ENCODE data around the gene CLIC4. TPM values are rescaled to one million over a fixed set of nuclear protein-coding genes. Genes with fewer than 3 reads are reported as not detected.

The CLIC4 gene
- total RNA-seq, 2 donors from 2014 or later: 58.1 to 78.8 TPM

DNA sequence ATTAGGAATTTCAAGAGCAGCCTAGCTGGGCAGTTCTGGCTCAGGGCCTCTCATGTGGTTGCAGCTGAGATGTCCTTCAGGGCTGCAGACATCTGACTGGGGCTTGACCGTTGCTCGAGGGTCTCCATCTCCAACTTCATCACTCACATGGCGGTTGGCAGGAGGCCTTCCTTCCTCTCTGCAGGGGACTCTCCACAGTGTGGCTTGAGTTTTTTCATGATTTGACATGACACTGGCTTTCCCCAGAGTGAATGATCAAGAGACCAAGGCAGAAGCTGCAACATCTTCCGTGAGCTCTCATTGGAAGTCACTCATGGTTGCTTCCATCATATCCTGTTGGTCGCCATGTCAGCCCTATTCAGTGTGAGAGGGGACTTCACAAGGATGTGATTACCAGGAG, 110.2 kb downstream of the CLIC4 start:
- Histone ChIP-seq H3K27me3 (no peaks in the 10 kb centered on the region), H3K36me3 (replicated peaks in 1 of 2; ENCODE audit: insufficient read depth in 1 of 2, low read depth in 2 of 2) (no peaks in the 10 kb centered on the region), H3K27ac (no peak overlapping the region), H3K9me3 (no peaks in the 10 kb centered on the region), H3K4me1 (no peaks in the 10 kb centered on the region), H3K4me3 (no peak overlapping the region)
- intact Hi-C loops (cut with DNase I): no loop called here
- 47 to 83% methylated on average over 5 of the region's 5 CpGs for WGBS, 2 donors
- TF ChIP-seq CTCF (IDR thresholded peaks at IDR 0.05) (no peak), POLR2A (IDR thresholded peaks at IDR 0.05) (no peak)
- no peak for ATAC-seq
- no peak for DNase-seq

DNA sequence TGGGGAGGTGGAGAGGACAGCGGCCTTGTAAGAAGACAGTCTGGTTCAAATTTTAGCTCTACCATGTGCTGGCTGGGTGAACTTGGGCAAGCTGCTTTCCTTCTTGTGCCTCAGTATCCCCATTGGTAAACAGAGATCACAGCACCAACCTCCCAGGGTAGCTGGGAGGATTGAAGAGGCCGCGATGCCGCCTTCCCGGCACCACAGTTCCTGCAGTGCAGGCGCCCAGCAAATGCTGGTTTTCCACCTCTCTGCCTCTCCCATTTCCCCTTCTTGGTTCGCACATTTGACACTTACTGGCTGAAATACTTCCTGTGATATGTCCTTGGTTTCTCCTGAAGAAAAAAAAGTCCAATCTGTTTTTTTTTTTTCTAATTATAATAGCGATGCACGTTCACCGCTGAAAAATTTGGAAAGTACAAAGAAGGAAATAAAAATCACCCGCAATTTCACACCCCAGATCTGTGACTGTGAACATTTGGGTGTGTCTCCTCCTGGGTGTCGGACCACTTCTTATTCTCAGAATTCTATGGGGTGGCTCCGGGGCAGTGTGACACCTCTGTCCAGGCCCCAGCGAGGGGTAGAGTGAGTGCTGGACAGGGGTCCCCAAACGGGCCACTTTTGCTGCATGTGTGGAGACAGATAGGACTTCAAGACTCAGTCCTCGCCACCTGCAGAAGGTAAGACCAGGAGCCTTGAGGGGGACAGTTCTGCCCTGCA, 111.7 kb downstream of the CLIC4 start:
- Histone ChIP-seq H3K4me1 (no peaks in the 10 kb centered on the region), H3K4me3 (no peak overlapping the region), H3K36me3 (replicated peaks in 1 of 2; ENCODE audit: insufficient read depth in 1 of 2, low read depth in 2 of 2) (no peaks in the 10 kb centered on the region), H3K27me3 (no peaks in the 10 kb centered on the region), H3K9me3 (no peaks in the 10 kb centered on the region), H3K27ac (no peak overlapping the region)
- TF ChIP-seq POLR2A (IDR thresholded peaks at IDR 0.05): no peak
- TF ChIP-seq CTCF (IDR thresholded peaks at IDR 0.05): no peak
- DNase-seq: no peak
- WGBS, 2 donors: 78 to 80% methylated on average over 15 to 16 of the region's 16 CpGs
- intact Hi-C loops (cut with DNase I): no loop called here
- ATAC-seq: no peak

- no peak for DNase-seq
- 66 to 76% methylated on average over 6 of the region's 6 CpGs for WGBS, 2 donors
- no peak for TF ChIP-seq CTCF (IDR thresholded peaks at IDR 0.05)
- TF ChIP-seq POLR2A (IDR thresholded peaks at IDR 0.05): no peak
- ATAC-seq: no peak
- H3K27me3 ChIP-seq: no peaks in the 10 kb centered on the region
- no peaks in the 10 kb centered on the region for H3K36me3 ChIP-seq (replicated peaks in 1 of 2; ENCODE audit: insufficient read depth in 1 of 2, low read depth in 2 of 2)
- no peaks in the 10 kb centered on the region for H3K4me1 ChIP-seq
- intact Hi-C loops (cut with DNase I): no loop called here
- H3K27ac ChIP-seq: no peak overlapping the region
- no peak overlapping the region for H3K4me3 ChIP-seq
- no peaks in the 10 kb centered on the region for H3K9me3 ChIP-seq
Observed at GRCh38 chr1:24857507-24858133, 112.4 kb downstream of the CLIC4 start.

GRCh38 chr1:24858277-24858676, 113.0 kb downstream of the CLIC4 start:
- Histone ChIP-seq H3K4me3 (no peak overlapping the region), H3K27ac (no peak overlapping the region), H3K27me3 (no peaks in the 10 kb centered on the region), H3K36me3 (replicated peaks in 1 of 2; ENCODE audit: insufficient read depth in 1 of 2, low read depth in 2 of 2) (no peaks in the 10 kb centered on the region), H3K9me3 (no peaks in the 10 kb centered on the region), H3K4me1 (no peaks in the 10 kb centered on the region)
- ATAC-seq: no peak
- TF ChIP-seq POLR2A (IDR thresholded peaks at IDR 0.05): no peak
- TF ChIP-seq CTCF (IDR thresholded peaks at IDR 0.05): no peak
- intact Hi-C loops (cut with DNase I): no loop called here
- WGBS, 2 donors: 84 to 88% methylated on average over 1 of the region's 1 CpG
- no peak for DNase-seq
